Natural killer cell (primary cell): ENCODE measurements around the gene DEFB108B. TPM values are rescaled to one million over a fixed set of nuclear protein-coding genes. Genes with fewer than 3 reads are reported as not detected.
"Not testable (repeated sequence)": the region's sequence is repeated elsewhere in the genome, so short reads cannot be mapped to it uniquely, and the experiment has no call there.

Experiments
- ATAC-seq, 3 donors: fragments of 150-1000 bp in 2 of 3; fragments of 200-7000 bp in 1 of 3; cut with Tn5 transposase; 1 replicate in 1 of 3; 2 replicates in 2 of 3; pipeline ENCODE4 v1.10.0; 2021; ENCODE audit warnings: mild to moderate bottlenecking in 2 of 3, moderate library complexity in 2 of 3
- DNase-seq, 2 donors: peaks; one replicate each; pipeline versions ENCODE4 v3.0.0 to v3.0.0-alpha.2; 2013 to 2021; ENCODE audit warnings: mixed read lengths in 1 of 2
- H3K27ac ChIP-seq: one replicate; pipeline ENCODE4 v1.5.1; 2013; ENCODE audit warnings: mild to moderate bottlenecking, low read length
- H3K27me3 ChIP-seq: one replicate; pipeline ENCODE4 v1.6.1; 2013; ENCODE audit warnings: low read length; ENCODE audit not compliant: control insufficient read depth, insufficient read depth
- H3K36me3 ChIP-seq: one replicate; pipeline ENCODE4 v1.6.1; 2013; ENCODE audit warnings: low read length; ENCODE audit not compliant: control insufficient read depth, insufficient read depth
- H3K4me1 ChIP-seq: one replicate; pipeline ENCODE4 v1.6.1; 2013; ENCODE audit warnings: low read length; ENCODE audit not compliant: control insufficient read depth, insufficient read depth
- H3K4me3 ChIP-seq: one replicate; pipeline ENCODE4 v1.5.1; 2013; ENCODE audit warnings: low read length
- H3K9me3 ChIP-seq: one replicate; pipeline ENCODE4 v1.6.1; 2013; ENCODE audit warnings: low read length; ENCODE audit not compliant: control insufficient read depth, insufficient read depth
- H3K27ac Mint-ChIP-seq, 2 donors: one replicate each; pipeline ENCODE4 v1.8.0; 2022; ENCODE audit warnings: mild to moderate bottlenecking in 2 of 2, mixed read lengths in 2 of 2, moderate library complexity in 1 of 2
- H3K27me3 Mint-ChIP-seq, 2 donors: one replicate each; pipeline ENCODE4 v1.8.0; 2022; ENCODE audit warnings: low read depth in 2 of 2, mixed read lengths in 2 of 2
- H3K36me3 Mint-ChIP-seq: one replicate; pipeline ENCODE4 v1.8.0; 2022; ENCODE audit warnings: mixed read lengths
- H3K4me1 Mint-ChIP-seq, 2 donors: one replicate each; pipeline ENCODE4 v1.8.0; 2022; ENCODE audit warnings: mixed read lengths in 2 of 2
- H3K4me3 Mint-ChIP-seq: one replicate; pipeline ENCODE4 v1.8.0; 2022; ENCODE audit warnings: mild to moderate bottlenecking, moderate library complexity, mixed read lengths
- H3K9me3 Mint-ChIP-seq, 2 donors: one replicate each; pipeline ENCODE4 v1.8.0; 2022; ENCODE audit warnings: mixed read lengths in 2 of 2
- CTCF ChIP-seq: fragments of 200-600 bp; IDR thresholded peaks from one replicate; pipeline ENCODE4 v1.8.0; 2022; ENCODE audit warnings: antibody characterized with exemption
- WGBS: methylation state at CpG from one replicate; pipeline ENCODE4 v1.1.7; 2013; ENCODE audit warnings: missing lambda C conversion rate; ENCODE audit not compliant: insufficient coverage; 5-methylcytosine and 5-hydroxymethylcytosine counted together
- intact Hi-C: fragments of 100-400 bp; cut with micrococcal nuclease; formaldehyde crosslinking; loops from one replicate; pipeline ENCODE4 v1.14.2; 2022
- total RNA-seq, 4 donors: library from RNA; stranded (reverse); fragments of 120-200 nt in 1 of 4; gene quantifications; one replicate each; pipeline versions ENCODE4 v1.2.3 to v1.2.4, GENCODE V29; 2013 to 2022

Gene DEFB108B
- total RNA-seq, 3 donors from 2014 or later (not counting 1 experiment from before 2014, with no cell fraction given): not detected

GRCh38 chr11:71800335-71800953 lies 32.6 kb upstream of the DEFB108B start:
- H3K27ac ChIP-seq, intact Hi-C loops, H3K4me1 Mint-ChIP-seq, H3K4me3 ChIP-seq, H3K4me3 Mint-ChIP-seq, H3K4me1 ChIP-seq, H3K9me3 ChIP-seq, H3K27me3 ChIP-seq, H3K36me3 Mint-ChIP-seq, H3K27ac Mint-ChIP-seq, H3K36me3 ChIP-seq, H3K27me3 Mint-ChIP-seq, H3K9me3 Mint-ChIP-seq: not testable (repeated sequence)
- ATAC-seq: peak in 2 of 3 donors; percentile 34
- peak; percentile 71 to 91 for DNase-seq
- WGBS: 12% methylated on average over 9 of the region's 13 CpGs
- peak; percentile 79 for TF ChIP-seq CTCF

- H3K27me3 ChIP-seq, H3K9me3 Mint-ChIP-seq, DNase-seq, H3K27ac ChIP-seq, H3K36me3 Mint-ChIP-seq, H3K4me3 Mint-ChIP-seq, ATAC-seq, H3K36me3 ChIP-seq, intact Hi-C loops, H3K4me1 ChIP-seq, H3K9me3 ChIP-seq, H3K27ac Mint-ChIP-seq, H3K27me3 Mint-ChIP-seq, H3K4me1 Mint-ChIP-seq, H3K4me3 ChIP-seq: not testable (repeated sequence)
- no CpG with 5 or more reads among the region's 2 CpGs for whole genome bisulfite sequencing
Measured at GRCh38 chr11:71801026-71801425, 32.0 kb upstream of the DEFB108B start.

- H3K4me1 Mint-ChIP-seq, H3K27ac Mint-ChIP-seq, H3K9me3 Mint-ChIP-seq, H3K27me3 Mint-ChIP-seq, H3K4me1 ChIP-seq, H3K4me3 ChIP-seq, H3K27me3 ChIP-seq, H3K36me3 Mint-ChIP-seq, H3K4me3 Mint-ChIP-seq, H3K27ac ChIP-seq, ATAC-seq, intact Hi-C loops, H3K36me3 ChIP-seq, H3K9me3 ChIP-seq, DNase-seq: not testable (repeated sequence)
- 95% methylated on average over 6 of the region's 7 CpGs for WGBS
Measured at GRCh38 chr11:71802874-71803273, 30.1 kb upstream of the DEFB108B start.

GRCh38 chr11:71804158-71804947 lies 28.6 kb upstream of the DEFB108B start:
- H3K27ac Mint-ChIP-seq: not testable (repeated sequence)

GRCh38 chr11:71812529-71812928 lies 20.5 kb upstream of the DEFB108B start:
- Mint-ChIP-seq H3K27ac (peak overlapping the region; percentile 68 to 85), H3K4me3 (peak overlapping the region; percentile 78), H3K4me1 (peaks cover 9 to 11% of the 10 kb centered on the region in 2 donors)
- 57% methylated on average over 1 of the region's 3 CpGs for whole genome bisulfite sequencing
- intact Hi-C loops, H3K36me3 Mint-ChIP-seq, ATAC-seq, H3K9me3 Mint-ChIP-seq, H3K4me1 ChIP-seq, H3K27me3 ChIP-seq, DNase-seq, H3K27ac ChIP-seq, H3K36me3 ChIP-seq, H3K27me3 Mint-ChIP-seq, H3K4me3 ChIP-seq, H3K9me3 ChIP-seq: not testable (repeated sequence)

More at GRCh38 chr11:71804158-71804947, 28.6 kb upstream of the DEFB108B start:
- H3K27ac ChIP-seq, DNase-seq, H3K4me3 Mint-ChIP-seq, H3K4me1 Mint-ChIP-seq, intact Hi-C loops, H3K27me3 ChIP-seq, ATAC-seq, H3K36me3 ChIP-seq, H3K4me1 ChIP-seq, H3K9me3 ChIP-seq, H3K9me3 Mint-ChIP-seq, H3K27me3 Mint-ChIP-seq, H3K36me3 Mint-ChIP-seq, H3K4me3 ChIP-seq: not testable (repeated sequence)
- 72% methylated on average over 7 of the region's 9 CpGs for WGBS
